Stimulated activated CD4-positive, alpha-beta T cell treated with anti-CD3 and anti-CD28 coated beads, Interleukin-2, amount 100 ng/mL, for 24 hours (primary cell): Measurements from ENCODE around the gene MUC5B.
A peak's percentile ranks its signal among the peaks of the same experiment; 100 is the strongest.

Source experiments
- DNase-seq, 2 donors: peaks; one replicate each; pipeline ENCODE4 v3.0.0-alpha.2; 2020

MUC5B gene

GRCh38 chr11:1288426-1289151 is 65.7 kb downstream of the MUC5B start:
- DNase-seq: no peak

DNA sequence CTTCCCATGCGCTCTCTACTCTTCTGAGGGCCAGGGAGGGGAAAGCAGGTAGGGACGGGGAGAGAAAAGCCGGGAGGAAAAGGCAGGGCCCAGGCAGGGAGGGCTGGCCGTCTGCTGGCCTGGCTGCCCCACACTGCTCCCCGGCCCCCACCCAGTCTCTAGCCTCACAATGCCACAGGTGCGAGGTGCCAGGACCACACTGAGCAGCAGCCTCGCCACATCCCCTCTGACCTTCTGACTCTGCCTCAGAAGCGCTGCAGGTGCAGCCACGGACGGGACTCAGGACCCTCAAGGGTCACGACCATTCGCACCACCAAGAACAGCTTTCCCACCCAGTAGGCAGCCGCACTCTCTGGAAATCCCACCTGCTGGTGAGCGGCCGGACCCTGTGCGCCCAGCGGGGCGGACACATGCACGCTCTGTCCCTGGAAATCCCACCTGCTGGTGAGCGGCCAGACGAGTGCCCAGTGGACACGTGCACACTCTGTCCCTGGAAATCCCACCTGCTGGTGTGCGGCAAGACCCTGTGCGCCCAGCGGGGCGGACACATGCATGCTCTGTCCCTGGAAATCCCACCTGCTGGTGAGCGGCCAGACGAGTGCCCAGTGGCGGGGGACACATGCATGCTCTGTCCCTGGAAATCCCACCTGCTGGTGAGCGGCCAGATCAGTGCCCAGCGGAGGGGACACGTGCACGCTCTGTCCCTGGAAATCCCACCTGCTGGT is 66.5 kb downstream of the MUC5B start:
- no peak for DNase-seq

DNA sequence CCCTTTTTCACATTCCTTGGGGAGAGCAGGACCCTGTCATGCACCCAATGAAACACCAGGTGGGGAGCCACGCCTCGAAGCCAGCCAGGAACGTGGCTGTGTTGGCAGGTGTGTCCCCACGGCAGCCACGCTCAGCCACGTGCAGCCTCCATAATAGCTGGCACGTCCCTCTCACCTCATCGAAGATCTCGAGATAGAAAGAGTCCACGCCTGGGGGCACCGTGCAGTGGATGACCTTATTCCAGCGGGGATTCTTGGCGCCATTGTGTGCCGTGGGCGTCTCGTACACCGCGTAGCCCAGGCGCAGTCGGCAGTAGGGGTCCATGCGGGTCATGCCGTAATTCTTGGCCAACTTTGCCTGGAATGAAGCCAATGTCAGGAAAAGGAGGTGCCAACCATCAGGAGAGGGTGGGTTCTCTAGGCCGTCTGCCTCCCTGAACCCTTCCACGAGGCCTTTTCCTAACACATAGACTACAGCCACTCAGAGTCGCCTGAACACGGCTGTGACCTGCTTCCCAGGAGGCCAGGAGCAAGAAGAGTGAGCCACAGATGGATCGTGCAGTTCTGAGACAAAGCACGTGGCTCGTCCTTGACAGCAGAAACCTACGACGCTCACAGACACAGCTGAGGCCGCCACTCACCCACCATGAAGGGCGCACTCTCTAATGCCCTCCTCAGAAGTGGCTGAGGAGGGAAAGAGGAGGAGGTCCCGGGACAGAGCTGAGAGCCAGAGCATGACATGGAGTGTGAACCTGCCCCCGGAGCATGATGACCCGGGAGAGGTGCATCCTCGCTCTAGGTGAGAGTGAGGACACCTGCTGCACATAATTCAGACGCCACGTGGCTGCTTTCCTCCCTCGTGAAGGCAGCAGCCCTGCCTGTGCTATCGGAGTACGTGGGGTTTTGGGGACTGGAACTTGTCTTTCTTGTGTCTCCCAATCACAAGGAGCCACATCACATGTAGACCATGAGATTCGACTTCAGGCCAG is 67.5 kb downstream of the MUC5B start:
- DNase-seq: no peak

GRCh38 chr11:1291295-1292017 is 68.6 kb downstream of the MUC5B start:
- DNase-seq: no peak

DNA sequence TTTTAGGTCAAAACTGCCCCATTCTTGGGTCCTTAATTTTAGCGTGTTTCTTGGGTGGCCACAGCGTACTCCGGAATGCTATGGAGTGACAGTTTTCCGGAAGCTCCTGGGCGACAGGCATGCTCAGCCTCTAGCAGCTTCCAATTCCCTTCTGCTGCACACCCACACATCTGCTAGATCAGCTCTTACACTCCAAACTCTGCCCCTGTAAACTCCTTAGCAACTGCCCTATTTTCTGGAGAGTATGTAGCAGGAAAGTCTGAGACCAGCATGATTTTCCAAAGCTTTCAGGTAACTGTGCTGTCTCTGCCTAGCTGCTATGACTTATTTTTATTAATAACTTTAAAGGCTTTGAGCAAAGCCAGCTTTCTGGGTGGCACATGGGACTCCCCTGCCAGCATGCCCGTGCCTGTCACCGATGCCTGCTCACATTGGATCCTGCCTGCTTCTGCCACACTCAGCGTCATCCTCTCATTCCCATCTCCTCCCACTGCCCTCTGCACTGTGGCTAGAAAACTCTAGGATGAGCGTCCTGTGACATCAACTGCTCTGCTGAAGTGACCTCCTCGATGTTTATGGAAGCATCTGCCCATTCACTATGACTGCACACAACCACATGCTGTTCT is 69.3 kb downstream of the MUC5B start:
- no peak for DNase-seq

- DNase-seq: no peak
These were observed 70.1 kb downstream of the MUC5B start for GRCh38 chr11:1292644-1293618.

DNA sequence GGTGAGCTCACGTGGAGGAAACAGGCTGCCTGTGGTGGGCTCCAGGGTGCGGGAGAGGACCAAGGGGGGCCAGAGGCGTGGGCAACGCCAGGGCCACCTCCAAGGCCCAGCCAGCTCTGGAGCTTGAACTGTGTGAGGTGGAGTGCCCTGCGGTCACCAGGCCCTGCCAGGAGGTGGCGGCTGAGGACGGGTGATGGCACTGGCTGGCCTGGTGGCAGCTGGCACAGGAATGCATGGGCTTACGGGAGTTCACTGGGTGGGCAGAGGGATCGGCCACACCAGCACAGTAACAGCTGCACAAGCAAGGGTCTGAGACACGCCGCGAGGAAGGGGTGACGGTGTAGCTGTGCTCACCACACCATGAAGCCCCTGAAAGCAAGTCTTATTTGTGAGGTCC is 70.8 kb downstream of the MUC5B start:
- peak in 1 of 2 donors; percentile 18 for DNase-seq

DNA sequence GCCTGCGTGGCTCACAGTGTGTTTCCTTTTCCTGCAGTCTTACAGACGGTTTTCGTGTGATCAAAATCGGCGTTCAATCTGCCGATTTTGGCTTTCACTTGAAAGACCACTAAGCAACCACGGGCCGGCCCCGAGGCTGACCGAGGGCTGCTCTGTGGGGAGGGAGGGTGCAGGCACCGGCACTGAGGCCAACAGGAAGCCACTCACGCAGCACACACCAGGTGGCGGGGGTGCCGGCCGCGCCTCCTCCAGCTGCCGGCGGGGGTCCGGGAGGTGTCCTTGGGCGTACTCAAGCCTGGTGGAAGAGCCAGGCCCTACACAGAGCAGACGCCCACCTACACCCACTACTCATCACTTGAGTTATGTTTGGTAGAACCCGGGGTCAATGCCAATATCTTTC is 72.2 kb downstream of the MUC5B start:
- DNase-seq: no peak

DNA sequence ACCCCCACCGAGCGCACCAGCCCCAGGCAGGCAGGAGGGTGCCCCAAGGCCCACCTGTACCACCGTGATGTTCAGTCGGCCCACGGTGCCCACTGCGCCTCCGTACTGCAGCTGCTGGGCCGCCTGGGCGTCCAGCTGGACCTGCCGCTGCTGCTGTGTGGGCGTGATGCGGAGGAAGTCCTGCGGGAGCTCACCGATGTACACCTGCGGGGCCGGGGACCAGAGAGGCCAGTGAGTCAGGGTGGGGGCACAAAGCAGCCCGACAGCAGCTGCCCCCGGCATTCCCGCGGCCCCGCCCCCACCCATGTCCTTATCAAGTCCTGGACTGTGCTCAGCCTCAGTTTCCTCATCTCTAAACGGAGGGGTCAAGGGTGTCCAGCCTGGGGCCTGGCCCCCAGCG is 72.7 kb downstream of the MUC5B start:
- no peak for DNase-seq

DNA sequence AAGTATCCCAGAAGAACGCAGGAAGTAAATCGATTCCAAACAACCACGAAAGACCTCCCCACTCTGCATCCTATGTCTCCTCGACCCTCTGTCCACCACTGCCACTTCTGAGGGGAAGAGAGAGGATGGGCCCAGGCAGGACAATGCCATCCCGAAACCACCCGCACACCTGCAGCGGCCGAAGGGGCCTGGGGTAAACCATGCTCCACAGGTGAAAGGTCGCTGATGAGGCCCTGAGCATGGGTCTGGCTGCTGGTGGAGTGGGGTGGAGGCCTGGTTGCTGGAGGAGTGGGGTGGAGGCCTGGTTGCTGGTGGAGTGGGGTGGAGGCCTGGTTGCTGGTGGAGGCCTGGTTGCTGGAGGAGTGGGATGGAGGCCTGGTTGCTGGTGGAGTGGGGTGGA is 73.4 kb downstream of the MUC5B start:
- DNase-seq: no peak

- DNase-seq: no peak
These were observed 74.2 kb downstream of the MUC5B start for GRCh38 chr11:1297011-1297575.

GRCh38 chr11:1297576-1298473 is 75.0 kb downstream of the MUC5B start:
- no peak for DNase-seq

DNA sequence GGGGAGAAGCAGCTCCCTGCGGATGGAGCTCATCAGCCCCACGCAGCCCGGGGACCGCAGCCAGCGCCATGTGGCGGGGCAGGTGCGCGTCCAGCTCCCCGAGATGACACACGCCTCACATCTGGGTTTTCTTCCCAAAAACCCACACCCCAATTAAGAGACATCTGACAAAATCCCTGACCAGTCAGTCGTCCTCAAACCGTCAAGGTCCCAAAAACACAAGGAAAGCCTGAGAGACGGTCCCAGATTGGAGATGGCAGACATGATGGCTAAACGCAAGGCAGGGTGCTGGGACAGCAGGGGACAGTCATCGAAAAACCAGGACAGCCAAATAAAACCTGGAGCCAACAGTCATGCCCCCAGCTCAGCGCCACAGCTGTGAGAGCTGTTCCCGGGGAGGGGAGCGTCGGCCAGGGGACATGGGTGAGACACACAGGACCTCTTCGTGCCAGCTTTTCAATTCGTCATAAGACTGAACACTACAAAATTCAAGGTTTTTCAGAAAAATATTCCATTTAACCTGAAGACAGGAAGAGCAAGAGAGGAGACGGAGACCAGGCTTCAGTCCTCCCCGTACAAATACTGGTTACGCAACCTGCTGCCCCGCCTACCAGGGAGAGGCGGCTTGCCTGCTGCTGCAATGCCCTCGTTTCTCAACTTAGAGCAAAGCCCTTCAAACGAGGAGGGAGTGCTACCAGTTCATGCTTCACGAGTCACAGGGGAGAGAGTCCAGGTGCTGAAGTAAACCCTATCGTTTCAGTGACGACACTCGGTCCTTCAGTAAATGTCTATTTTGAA is 76.0 kb downstream of the MUC5B start:
- no peak for DNase-seq

DNA sequence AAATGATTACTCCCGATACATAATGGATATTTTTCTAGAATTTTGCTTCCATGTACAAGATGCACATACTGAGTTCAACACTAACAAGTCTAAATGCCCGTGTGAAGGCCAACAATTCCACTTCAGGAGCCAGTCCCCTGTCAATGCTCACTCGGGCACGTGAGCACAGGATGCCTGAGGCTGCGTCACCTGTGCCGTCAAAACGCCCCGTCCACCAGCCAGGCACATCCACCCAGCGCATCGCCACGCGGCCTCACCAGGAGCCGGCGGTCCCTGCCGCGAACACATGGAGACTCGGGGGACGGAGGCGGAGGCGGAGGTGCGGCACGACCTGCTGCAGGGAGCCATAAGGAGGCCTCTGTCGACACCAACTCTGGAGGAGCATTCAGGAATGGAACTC is 76.8 kb downstream of the MUC5B start:
- no peak for DNase-seq

- DNase-seq: no peak
These were observed 77.3 kb downstream of the MUC5B start for GRCh38 chr11:1300121-1300520.

DNA sequence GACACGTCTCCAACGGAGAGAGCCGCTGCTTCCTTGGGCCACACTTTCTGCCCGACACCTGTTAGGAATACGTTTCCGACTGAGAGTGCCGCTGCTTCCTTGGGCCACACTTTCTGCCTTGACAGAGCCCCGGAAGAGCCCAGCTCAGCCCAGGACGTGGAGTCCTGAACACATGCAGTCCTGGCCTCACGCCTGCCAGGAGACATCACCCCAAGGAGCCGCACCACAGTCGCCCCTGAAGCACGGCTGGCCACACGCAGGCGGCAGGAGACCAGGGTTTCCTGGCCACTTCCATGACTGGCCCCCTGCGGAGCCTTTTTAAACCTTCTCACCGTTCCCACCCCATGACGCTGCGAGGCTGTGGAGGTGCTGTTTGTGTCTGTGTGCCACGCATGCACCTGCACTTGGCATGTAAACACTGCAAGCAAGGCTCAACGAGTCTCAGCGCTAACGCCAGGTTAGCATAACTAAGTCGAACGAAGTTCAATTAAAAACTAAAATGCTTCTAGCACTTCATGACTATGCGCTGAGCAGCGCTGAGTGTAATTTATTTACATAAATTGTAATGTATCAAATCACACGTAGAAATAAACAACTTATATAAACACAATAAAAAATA is 77.8 kb downstream of the MUC5B start:
- no peak for DNase-seq

GRCh38 chr11:1301220-1302000 is 78.5 kb downstream of the MUC5B start:
- no peak for DNase-seq
